ENCODE results near the gene OAS1.

Gene OAS1

GRCh38 chr12:112962561-112962960, 55.8 kb downstream of the OAS1 start:
- no peak overlapping the region for H3K27ac ChIP-seq (ENCODE audit: extremely low read depth, low read depth, low read length)
- peaks cover 0 to 14% of the 10 kb centered on the region in 2 experiments; a peak in 1 of 3 replicates for H3K36me3 ChIP-seq (ENCODE audit: control insufficient read depth in 2 of 2, insufficient read depth in 1 of 2, low read length in 2 of 2)
- TF ChIP-seq ZNF555 (tag by site-specific recombination; conservative IDR thresholded peaks at IDR 0.05), result no peak
- no peak for TF ChIP-seq ZBTB20 (tag by site-specific recombination; IDR thresholded peaks at IDR 0.05)
- TF ChIP-seq ZNF112 (tag by site-specific recombination; IDR thresholded peaks at IDR 0.05), result no peak
- no peak for TF ChIP-seq SP7 (tag by site-specific recombination; IDR thresholded peaks at IDR 0.05)
- no peak for TF ChIP-seq ZNF514 (tag by site-specific recombination; IDR thresholded peaks at IDR 0.05)
- CTCF ChIA-PET, result interaction anchor here (2.4 kb wide), 1 partner anchor 30 kb away, joined by 8 read pairs; no protein-coding TSS in a partner anchor
- no peaks in the 10 kb centered on the region; the same call in 1 of the 2 replicates for H3K9me3 ChIP-seq (ENCODE audit: control insufficient read depth, insufficient read depth, low read depth, low read length)
- no peaks in the 10 kb centered on the region for H3K4me1 ChIP-seq (ENCODE audit: control insufficient read depth, insufficient read depth, low read length)
- H3K4me3 ChIP-seq (ENCODE audit: low read depth, low read length), result no peak overlapping the region
- POLR2A ChIA-PET, result no interaction called here

- TF ChIP-seq ZNF16 (tag by site-specific recombination; IDR thresholded peaks at IDR 0.05; ENCODE audit: low read depth), result no peak
- no peak for TF ChIP-seq GLIS2 (tag by site-specific recombination; IDR thresholded peaks at IDR 0.05)
- no peak for TF ChIP-seq ZNF341 (tag by site-specific recombination; IDR thresholded peaks at IDR 0.05; ENCODE audit: low read depth)
- TF ChIP-seq ZNF433 (tag by site-specific recombination; IDR thresholded peaks at IDR 0.05; ENCODE audit: low read depth), result no peak
- no peak for TF ChIP-seq ZNF169 (tag by site-specific recombination; IDR thresholded peaks at IDR 0.05)
- no peak for TF ChIP-seq ZNF423 (tag by site-specific recombination; IDR thresholded peaks at IDR 0.05)
- TF ChIP-seq ZNF529 (tag by site-specific recombination; IDR thresholded peaks at IDR 0.05; ENCODE audit: insufficient replicate concordance), result no peak
- TF ChIP-seq ZNF664 (tag by site-specific recombination; IDR thresholded peaks at IDR 0.05), result no peak
- TF ChIP-seq ZNF221 (tag by site-specific recombination; IDR thresholded peaks at IDR 0.05; ENCODE audit: borderline replicate concordance), result no peak
- no peak for TF ChIP-seq HOXC10 (CRISPR knock-in tag; IDR thresholded peaks at IDR 0.05)
- TF ChIP-seq SALL2 (tag by site-specific recombination; IDR thresholded peaks at IDR 0.05; ENCODE audit: borderline replicate concordance), result no peak
- TF ChIP-seq MYNN (tag by site-specific recombination; IDR thresholded peaks at IDR 0.05; ENCODE audit: borderline replicate concordance), result no peak
- TF ChIP-seq ZBTB6 (tag by site-specific recombination; IDR thresholded peaks at IDR 0.05), result no peak
- no peak for TF ChIP-seq TRIM28 (IDR thresholded peaks at IDR 0.05; ENCODE audit: borderline replicate concordance, low read length)
- TF ChIP-seq ZFP41 (tag by site-specific recombination; IDR thresholded peaks at IDR 0.05; ENCODE audit: borderline replicate concordance), result no peak
- no peak for TF ChIP-seq ZNF544 (tag by site-specific recombination; IDR thresholded peaks at IDR 0.05)
- TF ChIP-seq ZNF133 (tag by site-specific recombination; IDR thresholded peaks at IDR 0.05), result no peak
- no peak for TF ChIP-seq ZNF626 (tag by site-specific recombination; IDR thresholded peaks at IDR 0.05)
- TF ChIP-seq BCL11B (tag by site-specific recombination; IDR thresholded peaks at IDR 0.05; ENCODE audit: low read depth), result no peak
- CTCF ChIA-PET, result interaction anchor here (2.4 kb wide), 1 partner anchor 30 kb away, joined by 8 read pairs; no protein-coding TSS in a partner anchor
- Histone ChIP-seq H3K36me3 (ENCODE audit: control insufficient read depth in 2 of 2, insufficient read depth in 1 of 2, low read length in 2 of 2) (peaks cover 0 to 14% of the 10 kb centered on the region in 2 experiments; a peak in 1 of 3 replicates), H3K4me3 (ENCODE audit: low read depth, low read length) (no peak overlapping the region), H3K9me3 (ENCODE audit: control insufficient read depth, insufficient read depth, low read depth, low read length) (no peaks in the 10 kb centered on the region; the same call in 1 of the 2 replicates), H3K4me1 (ENCODE audit: control insufficient read depth, insufficient read depth, low read length) (no peaks in the 10 kb centered on the region), H3K27ac (ENCODE audit: extremely low read depth, low read depth, low read length) (no peak overlapping the region)
- POLR2A ChIA-PET, result no interaction called here
Measured at GRCh38 chr12:112963227-112963861, 56.6 kb downstream of the OAS1 start.
